22Rv1 (cell line): ENCODE results near the gene PRRG3.
"Not testable (repeated sequence)": the region's sequence is repeated elsewhere in the genome, so short reads cannot be mapped to it uniquely, and the experiment has no call there.

Experiments
- H3K27ac ChIP-seq: fragments of 450-650 bp; 2 replicates; pipeline ENCODE4 v1.5.1; 2017
- ZFX ChIP-seq: fragments of 450-650 bp; IDR thresholded peaks from 2 replicates; pipeline ENCODE4 v1.6.1; 2017; ENCODE audit warnings: antibody characterized with exemption, borderline replicate concordance
- TF ChIP-seq, protein P1 (sequence below): fragments of 450-650 bp; IDR thresholded peaks from 2 replicates; pipeline ENCODE4 v1.5.1; 2017; ENCODE audit warnings: mild to moderate bottlenecking

The PRRG3 gene

DNA sequence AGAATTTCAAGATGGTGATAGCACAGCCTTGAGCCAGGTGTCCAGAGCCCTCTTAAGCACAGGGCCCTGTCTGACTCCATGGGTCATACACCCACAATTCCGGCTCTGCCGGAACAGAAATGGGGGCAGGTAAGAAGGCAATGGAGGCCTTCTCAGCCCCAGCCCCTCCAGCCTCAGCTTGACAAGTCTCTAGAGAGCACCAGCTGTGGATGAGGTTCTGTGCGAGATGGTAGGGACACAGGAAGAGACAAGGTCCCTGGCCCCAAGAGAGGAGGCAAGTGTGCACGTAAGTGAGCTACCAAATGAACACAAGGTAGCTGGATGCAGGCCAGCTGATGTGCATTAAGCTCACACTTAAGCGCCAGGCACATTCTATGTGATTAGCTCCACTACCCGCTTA lies 2.4 kb upstream of the PRRG3 start:
- no peak overlapping the region for H3K27ac ChIP-seq
- TF ChIP-seq, protein P1, sequence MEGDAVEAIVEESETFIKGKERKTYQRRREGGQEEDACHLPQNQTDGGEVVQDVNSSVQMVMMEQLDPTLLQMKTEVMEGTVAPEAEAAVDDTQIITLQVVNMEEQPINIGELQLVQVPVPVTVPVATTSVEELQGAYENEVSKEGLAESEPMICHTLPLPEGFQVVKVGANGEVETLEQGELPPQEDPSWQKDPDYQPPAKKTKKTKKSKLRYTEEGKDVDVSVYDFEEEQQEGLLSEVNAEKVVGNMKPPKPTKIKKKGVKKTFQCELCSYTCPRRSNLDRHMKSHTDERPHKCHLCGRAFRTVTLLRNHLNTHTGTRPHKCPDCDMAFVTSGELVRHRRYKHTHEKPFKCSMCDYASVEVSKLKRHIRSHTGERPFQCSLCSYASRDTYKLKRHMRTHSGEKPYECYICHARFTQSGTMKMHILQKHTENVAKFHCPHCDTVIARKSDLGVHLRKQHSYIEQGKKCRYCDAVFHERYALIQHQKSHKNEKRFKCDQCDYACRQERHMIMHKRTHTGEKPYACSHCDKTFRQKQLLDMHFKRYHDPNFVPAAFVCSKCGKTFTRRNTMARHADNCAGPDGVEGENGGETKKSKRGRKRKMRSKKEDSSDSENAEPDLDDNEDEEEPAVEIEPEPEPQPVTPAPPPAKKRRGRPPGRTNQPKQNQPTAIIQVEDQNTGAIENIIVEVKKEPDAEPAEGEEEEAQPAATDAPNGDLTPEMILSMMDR = no peak
- TF ChIP-seq ZFX = no peak

DNA sequence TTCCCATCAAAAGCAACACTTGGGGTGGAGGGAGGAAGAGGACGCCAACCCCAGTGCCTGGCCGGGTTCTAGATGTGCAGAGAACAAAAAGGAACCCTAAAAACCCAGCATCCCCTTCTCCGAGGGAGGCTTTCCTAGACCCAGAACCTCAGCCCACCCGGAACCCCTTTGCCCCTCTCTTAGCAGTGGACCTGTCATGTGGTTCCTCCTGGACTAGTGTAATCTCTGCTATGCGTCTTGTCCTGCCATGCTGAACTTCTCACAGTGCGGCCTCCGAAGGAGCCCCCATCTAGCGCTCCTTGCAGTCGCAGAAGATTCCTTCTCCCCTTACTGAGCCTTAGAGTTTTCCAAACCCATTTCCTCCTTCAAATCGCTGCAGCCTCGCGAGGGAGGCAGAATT lies 1.1 kb upstream of the PRRG3 start:
- H3K27ac ChIP-seq = no peak overlapping the region
- TF ChIP-seq, protein P1 = no peak
- no peak for TF ChIP-seq ZFX

DNA sequence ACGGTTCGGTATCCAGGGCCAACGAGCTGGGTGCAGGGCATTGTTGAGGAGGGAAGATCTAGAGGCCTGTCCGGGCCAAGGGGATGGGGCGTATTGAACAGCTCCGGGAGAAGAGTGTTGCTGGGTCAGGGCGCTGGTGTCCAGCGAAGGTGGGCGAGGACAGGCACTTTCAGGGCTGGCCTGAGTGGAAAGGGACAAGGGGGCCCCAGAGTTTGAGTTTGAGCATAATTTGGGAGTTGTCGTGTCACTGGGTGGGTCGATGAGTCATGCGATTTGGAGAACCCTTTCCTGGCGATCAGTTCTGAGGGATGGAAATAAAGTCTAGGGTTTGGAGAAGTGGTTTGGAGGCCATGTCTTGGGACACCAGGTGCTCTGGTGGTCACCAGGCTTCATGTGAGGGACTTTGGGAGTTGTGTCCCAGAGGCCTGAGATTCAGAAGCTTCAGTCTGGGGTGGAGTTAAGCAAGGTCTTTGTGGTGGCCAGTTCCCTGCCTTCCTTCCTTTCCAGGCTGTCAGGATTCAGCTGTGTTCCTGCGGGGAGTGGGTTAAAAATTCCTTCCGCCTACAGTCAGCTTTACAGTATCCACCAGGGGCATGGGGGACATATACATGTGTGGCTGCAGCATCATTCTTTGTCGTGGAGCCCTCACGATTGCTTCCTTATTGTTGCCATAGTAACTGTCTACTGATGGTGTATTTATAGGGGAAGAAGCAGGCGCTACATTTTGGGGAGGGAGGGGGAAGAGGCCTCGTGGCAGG lies 504 bp downstream of the PRRG3 start:
- H3K27ac ChIP-seq = no peak overlapping the region
- no peak for TF ChIP-seq ZFX
- TF ChIP-seq, protein P1 = no peak

DNA sequence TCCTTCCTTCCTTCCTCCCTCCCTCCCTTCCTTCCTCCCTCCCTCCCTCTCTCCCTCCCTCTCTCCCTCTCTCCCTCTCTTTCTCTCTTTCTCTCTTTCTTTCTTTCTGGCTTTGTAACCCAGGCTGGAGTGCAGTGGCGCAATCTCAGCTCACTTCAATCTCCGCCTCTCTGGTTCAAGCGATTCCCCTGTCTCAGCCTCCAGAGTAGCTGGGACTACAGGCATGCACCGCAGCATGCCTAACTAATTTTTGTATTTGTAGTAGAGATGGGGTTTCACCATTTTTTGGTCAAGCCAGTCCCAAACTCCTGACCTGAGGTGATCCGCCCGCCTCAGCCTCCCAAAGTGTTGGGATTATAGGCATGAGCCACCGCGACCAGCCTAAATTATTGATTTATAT lies 1.8 kb downstream of the PRRG3 start:
- not testable (repeated sequence) for H3K27ac ChIP-seq

DNA sequence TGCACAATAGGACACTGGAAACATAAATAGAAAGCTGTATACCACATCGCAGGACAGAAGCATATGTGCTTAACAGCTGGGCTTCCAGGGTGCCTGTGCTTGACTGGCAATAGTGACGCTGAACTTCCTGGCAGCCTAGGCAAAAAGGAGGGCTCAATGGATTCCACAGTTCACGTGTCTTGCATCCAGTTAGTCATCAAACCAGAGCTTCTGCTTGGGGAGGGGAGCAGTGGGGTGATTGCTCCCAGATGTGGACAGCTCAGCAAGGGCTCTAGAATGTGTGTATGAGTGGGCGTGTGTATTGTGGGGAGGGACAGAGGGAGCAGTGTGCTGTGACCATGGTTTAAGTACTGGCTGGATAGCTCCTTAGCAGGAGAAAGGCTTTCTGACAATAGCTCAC lies 2.3 kb downstream of the PRRG3 start:
- H3K27ac ChIP-seq = no peak overlapping the region
- TF ChIP-seq, protein P1 = no peak
- no peak for TF ChIP-seq ZFX

DNA sequence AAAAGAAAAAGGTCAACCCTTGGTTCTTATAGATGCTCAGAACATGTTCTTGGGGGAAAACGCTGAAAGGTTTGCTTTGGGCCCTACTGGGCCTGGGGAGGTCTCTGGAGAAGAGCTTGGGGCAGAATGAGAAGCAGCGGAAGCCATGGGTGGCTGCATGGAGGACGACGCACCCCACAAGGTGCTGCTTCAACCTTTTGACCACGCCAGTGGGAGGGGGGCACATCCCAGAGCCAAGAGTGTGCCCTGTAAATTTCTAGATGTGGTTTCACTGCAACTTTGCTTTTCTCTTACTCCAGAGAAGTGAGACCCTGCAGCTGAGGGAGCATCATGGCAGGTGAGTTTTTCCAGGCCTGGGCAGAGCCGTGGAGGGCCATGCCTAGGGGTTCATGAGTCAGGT lies 3.2 kb downstream of the PRRG3 start:
- TF ChIP-seq ZFX = no peak
- TF ChIP-seq, protein P1 = no peak
- H3K27ac ChIP-seq = no peak overlapping the region

DNA sequence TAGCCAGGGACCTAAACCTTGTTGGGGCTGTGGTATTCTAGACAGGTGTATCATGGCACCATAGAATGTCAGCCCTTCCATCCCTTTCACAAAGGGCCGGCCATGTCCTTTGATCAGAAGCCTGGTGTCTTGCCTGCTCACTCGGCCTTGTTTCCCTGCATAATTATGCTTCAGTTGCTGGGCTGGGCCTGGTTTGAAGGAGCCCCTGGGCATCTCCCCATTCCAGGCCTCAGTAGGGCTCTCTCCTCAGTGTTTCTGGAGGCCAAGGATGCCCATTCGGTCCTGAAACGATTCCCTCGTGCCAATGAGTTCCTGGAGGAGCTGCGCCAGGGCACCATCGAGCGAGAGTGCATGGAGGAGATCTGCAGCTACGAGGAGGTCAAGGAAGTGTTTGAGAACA lies 4.5 kb downstream of the PRRG3 start:
- TF ChIP-seq, protein P1 = no peak
- no peak for TF ChIP-seq ZFX
- H3K27ac ChIP-seq = no peak overlapping the region

DNA sequence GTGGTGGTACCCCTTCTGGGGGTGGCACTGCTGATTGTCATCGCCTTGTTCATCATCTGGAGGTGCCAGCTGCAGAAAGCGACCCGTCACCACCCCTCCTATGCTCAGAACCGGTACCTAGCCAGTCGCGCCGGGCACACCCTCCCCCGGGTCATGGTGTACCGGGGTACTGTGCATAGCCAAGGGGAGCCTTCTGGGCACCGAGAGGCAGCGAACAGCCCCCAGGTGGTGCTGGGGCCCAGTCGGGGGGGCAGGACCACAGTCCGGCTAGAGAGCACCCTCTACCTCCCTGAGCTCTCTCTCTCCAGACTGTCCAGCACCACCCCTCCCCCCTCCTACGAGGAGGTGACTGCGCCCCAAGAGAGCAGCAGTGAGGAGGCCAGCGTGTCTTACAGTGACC lies 5.3 kb downstream of the PRRG3 start:
- TF ChIP-seq, protein P1 = no peak
- TF ChIP-seq ZFX = no peak
- H3K27ac ChIP-seq = no peak overlapping the region
